GM19455 (cell line): ENCODE data around the gene LVRN.

Experiments used
- ATAC-seq: cut with Tn5 transposase; IDR thresholded peaks from one replicate; pipeline ENCODE4 v1.9.1; 2021; ENCODE audit not compliant: unreplicated experiment

The LVRN gene

DNA sequence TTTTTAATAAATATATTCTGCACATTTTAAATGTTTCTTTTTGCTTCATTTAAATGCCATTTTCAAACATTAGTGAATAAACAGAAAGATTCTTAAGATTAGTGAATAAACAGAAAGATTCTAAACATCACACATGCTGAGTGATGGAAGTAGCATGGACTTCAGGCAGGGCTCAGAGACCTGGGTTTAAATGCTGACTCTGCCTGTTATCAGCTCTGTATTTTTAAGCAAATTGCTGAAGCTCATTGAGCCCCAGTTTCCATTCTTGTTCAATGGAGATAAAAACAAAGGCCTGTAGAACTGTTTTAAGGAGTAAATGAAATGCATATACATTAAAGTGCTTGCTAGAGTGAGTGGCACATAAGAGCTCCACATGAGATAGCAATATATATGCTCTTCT, 8.1 kb upstream of the LVRN start:
- no peak for ATAC-seq

DNA sequence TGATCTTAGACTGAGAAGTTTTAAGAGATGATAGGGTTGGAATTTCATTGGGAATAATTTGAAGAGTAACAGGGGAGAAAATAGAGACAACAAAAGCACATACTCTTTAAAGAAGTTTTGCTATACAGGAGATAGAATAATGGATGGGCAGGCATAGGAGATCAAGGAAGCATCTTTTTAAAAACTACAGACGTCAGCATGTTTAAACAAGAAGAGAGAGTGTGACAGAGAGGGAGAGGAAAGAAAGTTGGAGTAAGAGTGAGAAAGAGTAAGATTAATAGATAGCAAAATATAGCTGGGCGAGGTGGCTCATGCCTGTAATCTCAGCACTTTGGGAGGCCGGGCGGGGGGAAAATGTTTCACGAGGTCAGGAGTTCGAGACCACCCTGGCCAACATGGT, 5.3 kb upstream of the LVRN start:
- no peak for ATAC-seq

DNA sequence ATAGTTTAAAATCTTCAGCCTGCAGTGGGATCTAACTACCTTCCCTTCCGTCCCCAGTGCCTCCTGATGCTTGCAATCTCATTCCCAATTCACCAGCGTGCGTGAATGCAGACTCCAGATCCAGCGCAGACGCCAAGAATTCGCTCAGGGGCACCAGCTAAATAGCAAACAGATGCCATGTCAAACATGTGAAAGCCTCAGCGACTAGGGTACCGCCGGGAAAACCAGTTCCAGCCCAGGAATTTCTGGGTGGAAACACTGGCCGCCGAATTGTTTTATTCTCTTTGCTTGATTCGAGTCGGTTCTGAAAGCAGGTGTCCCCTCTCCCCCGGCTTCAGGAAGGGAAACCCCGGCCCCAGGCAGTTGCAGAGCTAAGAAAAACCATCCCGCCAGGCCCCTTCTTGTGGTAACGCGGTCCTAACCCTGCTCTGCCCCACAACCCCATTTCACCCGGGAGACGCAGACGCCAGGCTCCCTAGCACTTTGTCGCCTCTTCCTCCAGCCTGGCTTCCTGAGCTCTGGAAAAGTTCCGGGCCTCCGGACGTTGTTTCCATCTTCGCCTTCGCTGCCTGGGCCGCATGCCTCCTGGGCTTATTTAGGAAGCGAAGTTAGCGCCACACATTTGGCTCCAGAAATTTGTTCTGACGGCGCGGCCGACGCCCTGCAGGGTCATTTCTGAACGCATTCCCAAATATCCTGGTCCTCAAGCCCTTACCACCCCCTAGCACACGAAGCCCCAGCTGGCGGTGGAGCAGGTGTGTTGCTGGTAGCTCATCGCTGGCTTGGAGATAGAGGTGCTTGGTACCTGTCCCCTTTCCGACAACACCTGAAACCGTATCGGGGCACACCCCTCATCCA, 665 bp upstream of the LVRN start:
- no peak for ATAC-seq

DNA sequence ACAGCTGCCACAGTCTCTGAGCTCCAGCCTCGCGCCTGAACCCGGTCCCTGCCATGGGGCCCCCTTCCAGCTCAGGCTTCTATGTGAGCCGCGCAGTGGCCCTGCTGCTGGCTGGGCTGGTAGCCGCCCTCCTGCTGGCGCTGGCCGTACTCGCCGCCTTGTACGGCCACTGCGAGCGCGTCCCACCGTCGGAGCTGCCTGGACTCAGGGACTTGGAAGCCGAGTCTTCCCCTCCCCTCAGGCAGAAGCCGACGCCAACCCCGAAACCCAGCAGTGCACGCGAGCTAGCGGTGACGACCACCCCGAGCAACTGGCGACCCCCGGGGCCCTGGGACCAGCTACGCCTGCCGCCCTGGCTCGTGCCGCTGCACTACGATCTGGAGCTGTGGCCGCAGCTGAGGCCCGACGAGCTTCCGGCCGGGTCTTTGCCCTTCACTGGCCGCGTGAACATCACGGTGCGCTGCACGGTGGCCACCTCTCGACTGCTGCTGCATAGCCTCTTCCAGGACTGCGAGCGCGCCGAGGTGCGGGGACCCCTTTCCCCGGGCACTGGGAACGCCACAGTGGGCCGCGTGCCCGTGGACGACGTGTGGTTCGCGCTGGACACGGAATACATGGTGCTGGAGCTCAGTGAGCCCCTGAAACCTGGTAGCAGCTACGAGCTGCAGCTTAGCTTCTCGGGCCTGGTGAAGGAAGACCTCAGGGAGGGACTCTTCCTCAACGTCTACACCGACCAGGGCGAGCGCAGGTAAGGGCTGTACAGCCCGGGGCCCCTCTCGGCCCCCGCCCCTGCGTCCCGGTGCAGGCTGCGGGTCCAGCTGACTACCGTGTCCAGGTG, 509 bp downstream of the LVRN start:
- ATAC-seq, result no peak

DNA sequence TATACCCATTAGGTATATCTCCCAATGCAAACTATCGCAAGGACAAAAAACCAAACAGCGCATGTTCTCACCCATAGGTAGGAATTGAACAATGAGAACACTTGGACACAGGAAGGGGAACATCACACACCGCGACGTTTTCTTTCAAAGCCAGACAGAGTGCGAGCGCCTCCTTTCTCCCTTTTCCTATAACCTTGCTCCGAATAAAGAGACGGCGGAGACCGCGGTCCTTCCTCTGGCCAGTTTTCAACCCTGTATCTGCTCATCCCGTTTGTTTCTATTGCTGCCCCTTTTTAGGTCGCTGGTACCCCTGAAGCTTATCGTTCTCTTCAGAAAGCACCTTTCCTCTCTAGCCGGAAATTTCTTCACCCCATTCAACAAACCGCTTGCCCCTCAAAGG, 1.3 kb downstream of the LVRN start:
- no peak for ATAC-seq

DNA sequence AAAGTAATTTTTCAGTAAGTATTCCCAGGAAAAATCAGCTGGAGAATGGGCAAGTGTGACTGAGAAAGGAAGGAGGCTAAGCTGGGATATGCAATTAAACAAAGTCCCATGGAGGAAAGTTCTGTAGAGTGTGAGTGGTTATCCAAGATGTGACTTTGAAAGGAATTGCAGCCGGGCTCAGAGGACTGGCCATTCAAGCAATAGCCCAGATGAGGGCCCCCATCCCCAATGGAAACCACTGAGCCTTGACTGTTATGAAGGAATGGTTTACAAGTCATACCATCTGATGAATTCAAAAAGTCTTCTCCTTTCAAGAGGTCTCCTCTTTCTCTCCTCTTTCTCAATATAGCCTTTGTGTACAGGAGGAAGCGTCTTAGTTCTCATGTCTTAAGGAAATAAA, 6.5 kb downstream of the LVRN start:
- ATAC-seq, result no peak

DNA sequence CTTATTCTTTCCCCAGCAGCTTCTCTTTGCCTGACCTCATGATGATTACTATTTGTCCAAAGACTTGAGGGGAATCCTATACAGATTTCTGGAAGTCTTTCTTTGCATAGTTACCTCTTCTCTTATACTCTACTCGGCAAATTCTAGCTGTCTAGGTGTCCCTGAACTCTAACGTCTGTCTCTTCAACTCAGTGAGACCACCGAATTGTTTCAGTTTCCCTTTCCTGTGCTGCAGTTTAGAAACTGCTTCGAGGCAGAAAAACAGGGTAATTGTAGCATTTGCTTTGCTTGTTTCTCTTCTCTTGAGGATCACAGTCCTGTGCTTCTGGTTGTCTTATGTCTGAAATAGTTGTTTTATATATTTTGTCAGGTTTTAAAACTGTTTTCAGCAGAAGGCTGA, 14.8 kb downstream of the LVRN start:
- peak; percentile 95 for ATAC-seq

DNA sequence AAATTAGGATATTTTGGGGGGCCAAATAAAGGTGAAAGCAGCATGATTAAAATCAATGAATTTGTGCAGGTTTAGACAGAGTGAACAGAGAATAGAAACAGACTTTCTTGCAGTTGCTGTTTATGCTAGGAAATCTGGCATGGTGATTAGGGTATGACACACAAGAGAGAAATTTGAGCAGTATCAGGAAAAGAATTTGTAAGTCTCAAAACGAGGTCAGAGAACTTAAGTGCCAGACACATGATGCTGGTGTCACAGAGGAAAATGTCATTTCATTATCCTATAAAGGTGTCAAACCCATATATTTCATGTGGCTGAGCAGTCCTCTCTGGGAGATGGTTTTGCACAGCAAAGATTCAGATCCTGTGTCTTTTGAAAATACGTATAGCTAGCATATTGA, 15.7 kb downstream of the LVRN start:
- ATAC-seq, result no peak

DNA sequence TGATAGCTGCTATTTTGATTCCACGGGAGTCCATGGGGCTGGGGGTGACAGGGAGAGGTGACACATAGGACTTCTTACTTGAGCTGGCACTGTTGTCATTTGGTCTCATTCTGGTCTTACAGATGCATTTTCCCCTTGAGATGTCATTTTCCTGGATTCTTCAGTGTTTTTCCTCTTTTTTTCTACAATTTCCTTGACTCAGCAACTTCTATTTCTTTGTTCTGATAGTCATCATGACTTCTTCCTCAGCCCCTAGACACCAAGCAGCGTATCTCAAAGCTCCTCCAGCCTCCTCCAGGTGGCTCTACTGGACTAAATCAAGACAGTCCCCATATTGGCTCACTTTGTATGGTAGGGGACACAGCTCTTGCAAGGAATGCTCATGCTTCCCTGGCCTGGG, 16.5 kb downstream of the LVRN start:
- no peak for ATAC-seq

DNA sequence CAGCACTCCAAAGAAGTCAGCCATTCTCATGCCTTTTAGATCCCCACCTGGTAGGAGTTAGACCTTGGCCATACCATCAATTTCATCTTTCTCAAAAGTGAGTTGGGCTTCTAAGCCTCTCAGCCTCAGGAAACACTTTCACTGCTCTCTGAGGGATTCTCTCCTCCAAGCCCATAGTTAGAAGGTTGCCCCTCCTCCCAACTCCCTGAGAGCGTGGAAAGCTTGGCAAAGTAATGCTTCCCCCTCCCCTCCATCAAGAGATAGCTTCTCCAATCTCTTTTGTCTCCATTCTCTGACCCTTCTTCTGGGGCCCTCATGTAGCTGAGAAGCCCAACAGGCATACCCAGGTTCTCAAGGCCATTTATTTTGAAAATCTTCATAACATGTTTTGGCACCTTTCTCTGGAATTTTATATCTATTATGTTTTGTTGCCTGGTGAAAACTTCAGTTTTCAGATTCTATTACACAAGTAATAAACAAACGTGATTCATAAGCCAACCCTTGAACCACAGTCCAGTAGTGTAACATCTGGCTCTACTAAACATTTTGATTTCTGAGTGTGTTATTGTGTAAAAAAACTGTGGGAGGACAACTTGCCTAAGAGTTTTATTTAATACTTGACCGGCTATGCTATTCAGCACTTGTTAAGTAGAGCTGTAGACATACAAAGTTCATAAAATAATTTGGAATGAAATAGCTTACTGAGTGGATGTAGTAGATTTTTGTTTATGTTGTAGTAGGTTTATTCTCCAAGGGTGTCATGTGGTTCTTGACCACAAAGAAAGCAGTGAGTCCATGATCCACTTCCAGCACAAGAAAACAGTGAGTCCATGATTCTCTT, 17.1 kb downstream of the LVRN start:
- no peak for ATAC-seq

DNA sequence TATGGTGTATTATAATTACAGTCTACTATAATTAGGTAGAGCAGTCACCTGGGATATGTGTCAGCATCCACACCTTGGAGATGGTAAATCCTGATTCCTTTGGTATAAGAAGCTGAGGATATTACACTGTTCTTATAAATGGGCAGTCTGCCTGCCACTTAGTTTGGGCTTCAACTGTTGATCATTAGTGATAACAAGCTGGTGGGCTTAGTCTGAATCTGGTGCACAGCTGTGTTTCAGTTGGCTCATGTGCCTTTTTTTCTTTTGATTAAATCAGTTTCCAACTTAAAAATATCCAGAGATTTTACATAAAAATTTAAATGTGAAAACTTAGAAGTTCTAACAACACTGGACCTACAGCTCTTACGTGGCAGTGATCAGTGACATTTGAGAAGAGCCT, 21.2 kb downstream of the LVRN start:
- no peak for ATAC-seq

DNA sequence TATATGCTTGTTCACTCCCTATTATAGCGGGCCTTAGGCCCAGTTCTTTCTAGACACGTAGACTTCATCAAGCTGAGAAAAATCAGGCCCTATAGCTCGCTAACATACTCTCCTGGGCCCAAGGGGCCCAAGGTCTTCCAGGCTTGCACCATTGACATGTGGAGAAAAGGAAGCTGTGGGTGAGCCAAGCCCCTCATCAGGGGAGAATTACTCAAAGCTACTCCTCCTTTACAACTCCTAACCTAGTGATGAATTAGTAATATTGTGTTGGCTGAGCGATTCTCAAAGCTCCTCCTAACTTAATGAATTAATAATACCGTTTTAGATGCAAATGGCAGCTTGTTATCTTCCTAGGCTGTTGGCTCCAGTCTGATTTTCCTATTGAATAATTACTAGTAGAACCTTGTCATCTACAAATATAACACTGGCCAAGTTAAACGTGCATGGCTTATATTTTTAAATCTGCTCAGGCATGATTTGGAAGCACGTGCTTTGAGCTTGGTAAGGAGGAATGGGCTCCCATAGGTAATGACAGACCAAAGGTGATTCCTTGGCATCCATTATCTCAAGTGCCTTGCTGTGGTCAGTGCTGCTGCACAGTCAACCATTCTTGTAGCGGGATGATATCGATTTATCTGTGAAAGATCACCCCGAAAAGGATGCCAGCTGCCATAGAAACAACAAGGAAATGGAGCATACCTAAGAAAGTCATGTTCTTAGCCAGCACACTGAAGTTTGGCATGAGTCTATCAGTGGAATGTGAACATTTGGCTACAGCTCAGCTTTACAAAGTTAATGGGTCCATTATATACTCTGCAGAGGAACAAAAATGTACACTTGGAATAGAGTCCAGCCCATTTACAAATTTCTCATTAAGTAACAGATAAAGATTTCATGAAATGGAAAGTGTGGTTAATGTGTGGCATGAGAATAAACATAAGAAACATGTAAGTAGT, 23.8 kb downstream of the LVRN start:
- no peak for ATAC-seq

DNA sequence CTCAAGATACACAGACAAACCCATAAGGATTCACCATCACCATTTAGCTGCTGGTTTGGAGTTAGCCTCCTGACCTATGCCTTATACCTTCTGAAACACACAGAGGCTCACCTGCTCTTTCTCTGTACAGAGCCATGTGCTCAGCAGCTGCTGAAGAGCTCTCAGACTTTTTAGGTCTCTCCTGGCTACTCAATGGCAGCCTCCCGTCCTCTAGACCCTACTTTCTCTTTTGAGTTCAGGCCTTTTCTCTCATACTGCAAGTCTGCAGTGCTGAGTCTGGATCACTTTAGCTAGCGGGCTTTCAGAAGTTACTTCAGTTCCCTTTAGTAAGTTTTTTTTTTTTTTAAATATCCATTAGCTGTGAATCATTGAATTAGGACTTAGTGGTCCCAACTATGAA, 25.7 kb downstream of the LVRN start:
- no peak for ATAC-seq

DNA sequence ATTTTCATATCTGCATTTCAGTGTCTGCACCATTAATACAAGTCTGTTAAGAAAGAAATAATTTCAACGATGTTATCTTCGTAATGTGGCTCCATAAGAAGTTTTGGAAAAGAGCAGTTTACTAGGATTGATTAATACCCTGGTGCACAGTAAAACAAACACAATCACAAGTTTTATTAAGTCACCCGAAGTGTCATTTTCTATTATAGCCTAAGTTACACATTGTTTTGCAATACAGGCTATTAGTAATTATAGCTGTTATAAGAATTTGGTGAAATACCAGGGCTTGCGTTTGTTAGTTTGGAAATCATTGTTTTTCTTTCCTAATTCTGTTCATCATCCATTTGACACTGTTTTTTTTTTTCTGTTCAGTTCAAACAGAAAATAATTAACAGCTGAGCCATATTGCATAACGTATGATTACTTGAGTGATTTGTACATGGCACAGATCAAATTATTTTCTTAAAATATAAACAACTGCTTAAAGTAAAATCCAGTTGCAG, 30.6 kb downstream of the LVRN start:
- ATAC-seq, result no peak

DNA sequence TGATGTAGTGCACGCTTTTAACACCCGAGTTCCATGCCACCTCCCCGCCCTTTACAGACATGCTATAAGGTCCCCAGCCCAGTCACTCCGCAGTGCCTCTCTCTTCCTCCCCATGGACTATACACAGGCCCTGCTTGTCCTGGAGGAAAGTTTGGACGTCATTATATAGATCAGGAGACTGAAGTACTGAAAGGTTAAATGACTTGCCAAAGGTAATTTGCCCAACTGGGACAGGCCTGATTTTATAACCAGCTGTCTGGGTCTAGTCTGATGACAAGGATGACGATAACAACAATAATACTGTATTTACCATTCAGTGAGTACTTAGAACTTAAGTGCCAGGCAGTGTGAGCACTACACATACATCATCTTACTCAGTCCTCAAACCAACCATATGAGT, 33.1 kb downstream of the LVRN start:
- no peak for ATAC-seq

DNA sequence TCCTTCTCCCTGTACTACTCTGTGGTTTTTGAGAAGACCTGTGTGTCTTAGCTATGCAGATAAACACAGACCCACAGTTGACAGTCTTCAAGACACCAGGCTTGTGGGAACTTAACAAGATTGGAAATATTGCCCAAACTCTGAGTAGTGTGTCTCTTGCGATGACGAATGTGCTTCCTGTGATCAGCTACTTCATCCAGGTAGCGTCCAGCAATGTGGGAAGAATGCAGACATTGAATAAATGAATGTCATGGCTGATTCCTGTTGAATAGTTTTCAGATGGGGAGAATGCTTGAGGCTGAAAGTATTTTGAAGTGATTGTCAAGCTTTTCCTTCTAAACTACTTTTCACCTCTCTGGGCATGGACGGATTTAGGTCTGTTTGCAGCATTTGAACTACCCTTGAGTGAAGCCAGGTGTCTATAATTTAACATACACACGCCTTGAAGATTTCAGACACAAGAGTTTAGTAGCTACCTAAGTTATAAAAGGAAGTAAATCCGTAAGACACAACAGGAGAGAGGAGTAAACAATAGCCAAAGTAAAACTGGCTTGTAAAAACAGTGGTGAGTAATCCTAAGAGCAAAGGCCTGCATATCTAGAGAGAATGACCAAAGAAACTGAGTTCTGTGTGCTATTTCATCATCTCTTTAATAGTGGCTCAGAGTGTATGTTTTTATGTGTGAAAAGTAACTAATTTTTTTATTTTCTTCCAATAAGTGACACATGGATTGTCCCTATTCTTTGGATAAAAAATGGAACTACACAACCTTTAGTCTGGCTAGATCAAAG, 40.0 kb downstream of the LVRN start:
- no peak for ATAC-seq

DNA sequence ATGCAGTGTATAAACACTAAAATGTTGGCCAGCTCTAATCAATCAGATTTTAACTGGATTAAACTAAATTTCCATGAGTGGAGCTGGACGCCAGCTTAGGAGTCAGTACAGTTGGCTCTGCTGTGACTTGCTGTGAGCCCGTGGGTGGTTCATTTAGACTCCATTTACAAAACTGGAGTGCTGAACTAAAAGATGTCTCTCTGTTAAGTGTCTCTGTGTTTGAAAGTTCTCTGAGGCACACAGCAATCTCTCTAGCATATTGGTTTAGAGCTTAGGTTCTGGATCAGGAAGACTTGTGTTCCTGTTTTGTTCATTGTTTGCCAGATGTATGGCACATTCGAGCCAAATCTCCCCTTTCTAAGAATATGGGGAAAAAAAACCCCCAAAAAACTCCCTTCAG, 42.0 kb downstream of the LVRN start:
- ATAC-seq, result no peak

DNA sequence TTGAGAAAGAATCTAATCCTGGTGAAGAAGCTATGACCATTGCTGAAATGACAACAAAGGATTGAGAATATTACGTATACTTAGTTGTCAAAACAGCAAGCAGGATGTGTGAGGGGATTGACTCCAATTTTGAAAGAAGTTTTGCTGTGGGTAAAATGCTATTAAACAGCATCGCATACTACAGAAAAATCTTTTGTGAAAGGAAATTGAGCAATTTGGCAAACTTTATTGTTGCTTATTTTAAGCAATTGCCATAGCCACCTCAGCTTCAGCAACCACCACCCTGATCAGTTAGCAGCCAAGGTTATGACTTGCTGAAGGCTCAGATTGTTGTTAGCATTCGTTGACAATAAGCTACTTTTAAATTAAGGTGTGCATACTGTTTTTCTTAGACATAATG, 47.5 kb downstream of the LVRN start:
- ATAC-seq, result no peak

DNA sequence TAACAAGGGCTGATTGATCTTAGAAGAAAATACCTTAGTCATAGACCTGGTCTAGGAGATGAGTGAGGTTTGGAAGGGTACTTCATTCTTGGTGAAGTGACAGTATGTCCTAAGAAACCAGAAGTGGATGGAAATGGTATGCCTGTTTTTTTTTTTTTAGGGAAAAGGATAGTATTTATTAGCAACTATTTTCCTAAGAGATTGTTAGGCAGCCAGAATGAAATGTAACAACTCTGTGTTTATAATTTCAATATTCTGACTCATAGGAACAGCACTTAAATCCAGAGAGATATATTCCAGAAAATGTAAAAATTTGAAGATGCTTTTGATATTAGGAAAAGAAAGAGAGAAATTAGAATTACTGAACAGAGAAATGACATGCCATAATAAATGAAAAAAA, 48.8 kb downstream of the LVRN start:
- no peak for ATAC-seq
